Prostate gland (tissue), 2 donors: ENCODE measurements around the gene ARHGEF28. TPM values are rescaled to one million over a fixed set of nuclear protein-coding genes. Genes with fewer than 3 reads are reported as not detected.

ENCODE experiments used
- DNase-seq: peaks from one replicate; pipeline ENCODE4 v3.0.0-alpha.2; 2019; ENCODE audit warnings: low spot score
- H3K27ac ChIP-seq, 2 donors: fragments of 200-600 bp; sonication (generic); 2 replicates each; pipeline ENCODE4 v1.5.1; 2017 to 2019
- H3K27me3 ChIP-seq: fragments of 200-600 bp; sonication (generic); replicated peaks from 2 replicates; pipeline ENCODE4 v1.5.1; 2019; ENCODE audit not compliant: insufficient read depth
- H3K36me3 ChIP-seq, 2 donors: fragments of 200-600 bp; sonication (generic); 1 replicate in 1 of 2; 2 replicates in 1 of 2; pipeline versions ENCODE4 v1.5.1 to v1.8.1; 2017 to 2019
- H3K4me1 ChIP-seq: fragments of 200-600 bp; sonication (generic); replicated peaks from 2 replicates; pipeline ENCODE4 v1.5.1; 2019
- H3K4me3 ChIP-seq, 2 donors: fragments of 200-600 bp; sonication (generic); 2 replicates each; pipeline ENCODE4 v1.5.1; 2017 to 2019
- H3K9me3 ChIP-seq: fragments of 200-600 bp; sonication (generic); 2 replicates; pipeline ENCODE4 v1.5.1; 2017
- CTCF ChIP-seq, 4 experiments: fragments of 200-600 bp in 2 of 4; fragments of 450-650 bp in 2 of 4; sonication (generic) in 2 of 4; IDR thresholded peaks; 1 replicate in 3 of 4; 2 replicates in 1 of 4; pipeline ENCODE4 v1.5.1; 2016 to 2019; ENCODE audit warnings: antibody characterized with exemption in 4 of 4, mild to moderate bottlenecking in 2 of 4, moderate library complexity in 2 of 4
- POLR2A ChIP-seq: fragments of 450-650 bp; IDR thresholded peaks from one replicate; pipeline ENCODE4 v1.6.1; 2016; ENCODE audit warnings: antibody characterized with exemption, mild to moderate bottlenecking
- POLR2AphosphoS5 ChIP-seq: sonication (generic); formaldehyde crosslinking; IDR thresholded peaks from one replicate; pipeline ENCODE4 v1.6.1; 2017; ENCODE audit warnings: antibody characterized with exemption
- WGBS: methylation state at CpG from one replicate; pipeline ENCODE4 v1.1.5; 2018; 5-methylcytosine and 5-hydroxymethylcytosine counted together
- intact Hi-C: fragments of 100-400 bp; cut with DNase I; formaldehyde crosslinking; loops from one replicate; pipeline ENCODE4 v1.14.2; 2022
- total RNA-seq, 2 donors: library from RNA; depleted of rRNA; stranded (reverse); fragments of >200 nt; gene quantifications; one replicate each; pipeline ENCODE4 v1.1.0, GENCODE V29; 2016

ARHGEF28 gene
- total RNA-seq, 2 donors from 2014 or later: 18.9 to 28.3 TPM

- no peak for TF ChIP-seq POLR2A
- TF ChIP-seq CTCF (IDR thresholded peaks at IDR 0.05): no peak
- TF ChIP-seq POLR2AphosphoS5: peak; percentile 55
- peak overlapping the region; percentile 25 to 43 for H3K27ac ChIP-seq
Observed at GRCh38 chr5:73826301-73827105, 200.5 kb downstream of the ARHGEF28 start.

DNA sequence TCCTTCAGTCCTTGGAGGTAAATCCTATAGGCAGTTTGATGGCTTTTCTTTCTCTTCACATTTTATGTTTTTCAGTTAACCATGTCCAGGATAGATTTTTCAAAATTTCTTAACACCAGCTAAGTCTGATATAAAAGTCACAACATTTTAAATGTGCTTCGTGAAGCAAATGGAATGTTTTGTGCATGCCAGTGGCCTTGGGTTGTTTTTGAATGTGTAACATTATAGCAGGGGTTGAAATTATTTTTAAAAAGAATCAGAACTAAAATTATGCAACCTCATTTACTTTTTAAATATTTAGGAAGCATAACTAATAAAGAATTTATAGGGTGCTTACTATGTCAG is 201.1 kb downstream of the ARHGEF28 start:
- no peaks in the 10 kb centered on the region for H3K4me1 ChIP-seq
- H3K36me3 ChIP-seq: no peaks in the 10 kb centered on the region

More at GRCh38 chr5:73826301-73827105, 200.5 kb downstream of the ARHGEF28 start:
- Histone ChIP-seq H3K36me3 (no peaks in the 10 kb centered on the region), H3K27me3 (no peaks in the 10 kb centered on the region), H3K4me1 (no peaks in the 10 kb centered on the region), H3K9me3 (no peaks in the 10 kb centered on the region), H3K4me3 (no peak overlapping the region)
- 38% methylated on average over 7 of the region's 7 CpGs for WGBS
- DNase-seq: peak; percentile 83
- intact Hi-C loops: no loop called here

DNA sequence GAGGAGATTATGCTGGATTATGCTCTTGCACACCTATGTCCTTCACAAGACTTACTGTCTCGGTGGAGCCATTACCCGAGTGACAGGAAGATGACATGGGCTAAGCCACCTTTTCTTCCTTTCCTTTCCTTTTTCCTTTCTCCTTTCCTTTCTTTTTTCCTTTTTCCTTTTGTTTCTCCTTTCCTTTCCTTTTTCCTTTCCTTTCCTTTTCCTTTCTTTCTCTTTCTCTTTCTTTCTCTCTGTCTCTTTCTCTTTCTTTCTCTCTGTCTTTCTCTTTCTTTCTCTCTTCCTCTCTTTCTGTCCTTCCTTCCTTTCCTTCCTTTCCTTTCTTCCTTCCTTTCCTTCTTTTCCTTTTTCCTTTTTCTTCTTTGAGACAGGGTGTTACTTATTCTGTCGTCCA is 202.5 kb downstream of the ARHGEF28 start:
- Histone ChIP-seq H3K4me1 (no peaks in the 10 kb centered on the region), H3K4me3 (no peak overlapping the region), H3K9me3 (no peaks in the 10 kb centered on the region), H3K36me3 (no peaks in the 10 kb centered on the region), H3K27ac (no peak overlapping the region), H3K27me3 (no peaks in the 10 kb centered on the region)
- TF ChIP-seq POLR2AphosphoS5: no peak
- no peak for TF ChIP-seq CTCF (IDR thresholded peaks at IDR 0.05)
- no peak for TF ChIP-seq POLR2A
- intact Hi-C loops: no loop called here
- DNase-seq: no peak
- WGBS: 92% methylated on average over 3 of the region's 3 CpGs

More for the DNA sequence above, 201.1 kb downstream of the ARHGEF28 start:
- TF ChIP-seq POLR2A (no peak), CTCF (IDR thresholded peaks at IDR 0.05) (no peak), POLR2AphosphoS5 (no peak)
- intact Hi-C loops: no loop called here
- no peak for DNase-seq
- Histone ChIP-seq H3K27ac (peak overlapping the region in 1 of 2 donors; percentile 43), H3K4me3 (no peak overlapping the region), H3K27me3 (no peaks in the 10 kb centered on the region), H3K9me3 (no peaks in the 10 kb centered on the region)
- WGBS: 16% methylated on average over 1 of the region's 1 CpG

DNA sequence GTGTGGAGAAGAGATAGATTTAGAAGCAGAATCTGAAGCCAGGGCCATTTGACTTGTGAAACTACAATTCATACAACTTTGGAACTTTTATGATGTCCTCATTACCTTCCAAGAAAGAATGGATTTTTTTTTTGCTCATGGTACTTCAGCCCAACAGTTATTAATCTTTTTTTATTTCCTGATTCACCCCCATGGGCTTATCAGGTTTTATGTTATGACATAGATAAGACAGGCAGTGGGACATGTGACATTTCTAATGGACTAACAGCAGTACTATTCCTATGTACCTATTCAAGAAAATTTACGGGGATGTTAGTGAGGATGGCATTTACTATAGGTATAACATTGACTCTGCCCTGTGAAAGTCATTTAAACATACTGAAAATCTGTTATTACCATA is 204.7 kb downstream of the ARHGEF28 start:
- intact Hi-C loops: no loop called here
- Histone ChIP-seq H3K27ac (no peak overlapping the region), H3K4me1 (no peaks in the 10 kb centered on the region), H3K36me3 (no peaks in the 10 kb centered on the region), H3K4me3 (no peak overlapping the region), H3K27me3 (no peaks in the 10 kb centered on the region), H3K9me3 (no peaks in the 10 kb centered on the region)
- DNase-seq: no peak
- TF ChIP-seq POLR2AphosphoS5: no peak
- no peak for TF ChIP-seq CTCF (IDR thresholded peaks at IDR 0.05)
- TF ChIP-seq POLR2A: no peak
- 72% methylated on average over 1 of the region's 1 CpG for WGBS

DNA sequence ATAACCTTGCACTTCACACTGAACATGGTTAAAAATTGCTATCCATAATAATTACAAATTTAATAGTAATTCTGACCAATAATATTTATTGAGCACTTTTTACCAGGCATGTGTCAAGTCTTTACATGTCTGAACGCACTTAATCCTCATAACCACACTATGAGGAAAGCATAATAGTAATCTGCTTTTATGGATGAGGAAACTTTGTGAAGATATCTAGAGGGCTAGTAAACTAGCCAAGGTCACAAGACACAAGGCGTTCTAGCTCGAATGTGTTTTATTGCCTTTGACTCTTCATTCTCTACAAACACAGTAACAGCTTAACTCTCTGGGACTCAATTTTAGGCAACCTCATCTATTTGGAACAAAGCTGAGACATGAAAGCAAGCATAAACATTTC is 205.1 kb downstream of the ARHGEF28 start:
- no peaks in the 10 kb centered on the region for H3K9me3 ChIP-seq
- H3K27me3 ChIP-seq: no peaks in the 10 kb centered on the region
- no peak for DNase-seq
- TF ChIP-seq CTCF (IDR thresholded peaks at IDR 0.05) (no peak), POLR2AphosphoS5 (peak; percentile 17)
- H3K36me3 ChIP-seq: no peaks in the 10 kb centered on the region
- H3K4me3 ChIP-seq: no peak overlapping the region
- intact Hi-C loops: no loop called here
- no peaks in the 10 kb centered on the region for H3K4me1 ChIP-seq
- H3K27ac ChIP-seq: no peak overlapping the region
- WGBS: 38% methylated on average over 3 of the region's 3 CpGs
